ENCODE measurements around the gene PLSCR4.

DNA sequence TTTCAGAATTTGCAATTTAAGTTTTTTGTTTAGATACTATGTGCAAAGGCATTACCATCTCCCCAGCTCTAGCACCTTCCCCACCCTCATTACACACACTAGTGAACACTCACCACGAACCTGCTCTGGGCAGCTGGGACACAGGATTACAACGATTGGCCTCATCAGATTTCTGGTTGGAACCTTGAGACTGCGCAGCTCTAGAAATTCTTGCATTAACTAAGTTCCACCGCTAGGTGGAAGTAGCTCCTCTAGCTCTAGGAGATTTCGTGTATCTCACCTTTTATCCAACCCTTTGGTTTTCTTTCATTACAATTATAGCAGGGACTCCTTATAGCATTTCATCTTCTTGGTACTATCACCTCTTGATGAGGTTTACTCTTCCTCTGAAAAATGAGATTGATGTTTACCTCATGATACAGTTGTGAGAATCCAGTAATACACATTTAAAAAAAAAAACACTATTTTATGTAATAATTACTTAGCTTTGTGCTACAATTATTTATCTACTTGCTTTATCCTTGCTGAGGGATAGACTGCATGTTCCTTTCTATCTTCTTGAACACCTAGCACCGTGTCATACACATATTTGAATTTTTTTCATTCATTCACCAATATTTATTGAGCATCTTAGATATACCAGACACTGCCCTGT, 61.3 kb downstream of the PLSCR4 start:
- TF ChIP-seq EZH2 (IDR thresholded peaks at IDR 0.05; ENCODE audit: insufficient read depth, poor library complexity, severe bottlenecking) (no peak), EZH2phosphoT487 (IDR thresholded peaks at IDR 0.05; ENCODE audit: insufficient read depth, low read depth) (no peak)
